Mesothelial cell of epicardium (in vitro differentiated cells): Measurements from ENCODE around the gene MTMR1. TPM values are rescaled to one million over a fixed set of nuclear protein-coding genes. Genes with fewer than 3 reads are reported as not detected.

ENCODE experiments used
- DNase-seq, 2 experiments: peaks; one replicate each; pipeline ENCODE4 v3.0.0; 2021; ENCODE audit warnings: low spot score in 2 of 2; ENCODE audit not compliant: unreplicated experiment in 2 of 2
- H3K27ac Mint-ChIP-seq: 2 replicates; pipeline ENCODE4 v1.8.0; 2021; ENCODE audit warnings: mixed read lengths
- H3K27me3 Mint-ChIP-seq: 2 replicates; pipeline ENCODE4 v1.8.0; 2021; ENCODE audit warnings: low read depth, mixed read lengths
- H3K36me3 Mint-ChIP-seq: 2 replicates; pipeline ENCODE4 v1.8.0; 2021; ENCODE audit warnings: mixed read lengths
- H3K4me1 Mint-ChIP-seq: 2 replicates; pipeline ENCODE4 v1.8.0; 2021; ENCODE audit warnings: mixed read lengths
- H3K4me3 Mint-ChIP-seq: 2 replicates; pipeline ENCODE4 v1.8.0; 2021; ENCODE audit warnings: mild to moderate bottlenecking, moderate library complexity, mixed read lengths
- H3K9me3 Mint-ChIP-seq: 2 replicates; pipeline ENCODE4 v1.8.0; 2021; ENCODE audit warnings: mixed read lengths
- CTCF ChIP-seq: fragments of 200-600 bp; sonication (generic); IDR thresholded peaks from one replicate; pipeline ENCODE4 v1.5.0; 2021; ENCODE audit warnings: antibody characterized with exemption; ENCODE audit not compliant: unreplicated experiment
- total RNA-seq: library from RNA; stranded (reverse); gene quantifications from 3 replicates; pipeline ENCODE4 v1.2.1, GENCODE V29; 2021

The MTMR1 gene
- total RNA-seq, 1 donor from 2014 or later, result 38.1 TPM

- DNase-seq, result no peak
- Mint-ChIP-seq H3K27ac (no peak overlapping the region), H3K9me3 (peaks cover 20% of the 10 kb centered on the region), H3K27me3 (no peaks in the 10 kb centered on the region), H3K4me1 (no peaks in the 10 kb centered on the region), H3K4me3 (no peak overlapping the region), H3K36me3 (peaks cover 28% of the 10 kb centered on the region)
- no peak for TF ChIP-seq CTCF
Measured at GRCh38 chrX:150757371-150757770, 64.2 kb downstream of the MTMR1 start.

- Mint-ChIP-seq H3K27me3 (no peaks in the 10 kb centered on the region), H3K27ac (no peak overlapping the region), H3K36me3 (peaks cover 16% of the 10 kb centered on the region), H3K4me3 (no peak overlapping the region), H3K9me3 (peaks cover 10% of the 10 kb centered on the region), H3K4me1 (no peaks in the 10 kb centered on the region)
- TF ChIP-seq CTCF, result no peak
- DNase-seq, result no peak
Measured at GRCh38 chrX:150759568-150760416, 66.6 kb downstream of the MTMR1 start.

GRCh38 chrX:150761176-150761818 is 68.1 kb downstream of the MTMR1 start:
- Mint-ChIP-seq H3K4me1 (peaks cover 1% of the 10 kb centered on the region), H3K27me3 (no peaks in the 10 kb centered on the region), H3K27ac (no peak overlapping the region), H3K4me3 (no peak overlapping the region), H3K9me3 (peaks cover 12% of the 10 kb centered on the region), H3K36me3 (peaks cover 13% of the 10 kb centered on the region)
- TF ChIP-seq CTCF, result no peak
- DNase-seq, result no peak

- Mint-ChIP-seq H3K4me3 (no peak overlapping the region), H3K27ac (no peak overlapping the region), H3K36me3 (peaks cover 13% of the 10 kb centered on the region), H3K4me1 (peaks cover 4% of the 10 kb centered on the region), H3K9me3 (peaks cover 12% of the 10 kb centered on the region), H3K27me3 (no peaks in the 10 kb centered on the region)
- TF ChIP-seq CTCF, result no peak
- no peak for DNase-seq
Measured at GRCh38 chrX:150761819-150762216, 68.6 kb downstream of the MTMR1 start.

GRCh38 chrX:150762258-150763165 is 69.3 kb downstream of the MTMR1 start:
- peaks cover 13% of the 10 kb centered on the region for H3K36me3 Mint-ChIP-seq

More at GRCh38 chrX:150762258-150763165, 69.3 kb downstream of the MTMR1 start:
- peak overlapping the region; percentile 21 for H3K27ac Mint-ChIP-seq
- no peak overlapping the region for H3K4me3 Mint-ChIP-seq
- no peak for DNase-seq
- no peaks in the 10 kb centered on the region for H3K27me3 Mint-ChIP-seq
- peaks cover 11% of the 10 kb centered on the region for H3K9me3 Mint-ChIP-seq
- peaks cover 4% of the 10 kb centered on the region for H3K4me1 Mint-ChIP-seq
- TF ChIP-seq CTCF, result no peak
